ENCODE data around the gene TMEM167A. TPM values are rescaled to one million over a fixed set of nuclear protein-coding genes. Genes with fewer than 3 reads are reported as not detected.

Gene TMEM167A
- total and polyA plus RNA-seq, 2 of the 8 experiments (the other 6 are each of a cell fraction or from before 2014, with no cell fraction given), result 50.6 to 178 TPM

DNA sequence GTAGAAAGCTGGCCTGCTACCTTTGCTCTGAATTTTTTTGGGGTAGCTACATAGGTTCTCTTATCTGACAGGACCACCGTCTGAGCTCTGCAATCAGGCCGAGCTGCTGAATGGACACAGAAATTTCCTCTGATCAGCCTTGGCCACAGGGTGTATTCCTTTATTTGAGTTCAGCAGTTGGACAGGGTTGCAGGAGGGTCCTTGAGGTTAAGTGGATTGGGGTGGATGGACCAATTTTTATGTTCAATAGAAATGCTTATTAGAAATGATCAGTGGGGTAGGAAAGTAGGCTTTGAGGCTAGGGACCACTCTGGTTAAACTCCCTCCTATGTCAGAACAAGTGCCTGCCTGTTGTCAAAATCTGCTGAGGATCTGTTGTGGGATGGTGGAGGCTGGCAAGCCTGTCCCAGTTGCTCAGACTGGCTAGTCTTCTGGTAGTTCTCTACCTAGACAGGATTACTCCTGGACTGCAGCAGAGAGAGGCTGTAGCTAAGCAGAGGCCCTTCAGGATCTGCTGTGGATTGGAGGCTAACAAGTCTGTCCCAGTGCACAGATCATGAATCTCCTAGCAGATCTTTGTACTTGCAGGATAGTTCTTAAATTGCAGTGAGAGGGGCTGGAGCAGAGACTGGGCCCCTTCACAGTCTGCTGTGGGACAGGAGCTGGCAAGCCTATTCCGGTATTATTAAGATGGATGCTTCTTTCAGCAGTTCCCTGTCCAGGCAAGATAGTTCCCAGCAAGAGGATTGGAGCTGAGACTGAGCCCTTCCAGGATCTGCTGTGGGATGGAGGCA is 18.2 kb upstream of the TMEM167A start (continued):
- TF ChIP-seq, protein P1, sequence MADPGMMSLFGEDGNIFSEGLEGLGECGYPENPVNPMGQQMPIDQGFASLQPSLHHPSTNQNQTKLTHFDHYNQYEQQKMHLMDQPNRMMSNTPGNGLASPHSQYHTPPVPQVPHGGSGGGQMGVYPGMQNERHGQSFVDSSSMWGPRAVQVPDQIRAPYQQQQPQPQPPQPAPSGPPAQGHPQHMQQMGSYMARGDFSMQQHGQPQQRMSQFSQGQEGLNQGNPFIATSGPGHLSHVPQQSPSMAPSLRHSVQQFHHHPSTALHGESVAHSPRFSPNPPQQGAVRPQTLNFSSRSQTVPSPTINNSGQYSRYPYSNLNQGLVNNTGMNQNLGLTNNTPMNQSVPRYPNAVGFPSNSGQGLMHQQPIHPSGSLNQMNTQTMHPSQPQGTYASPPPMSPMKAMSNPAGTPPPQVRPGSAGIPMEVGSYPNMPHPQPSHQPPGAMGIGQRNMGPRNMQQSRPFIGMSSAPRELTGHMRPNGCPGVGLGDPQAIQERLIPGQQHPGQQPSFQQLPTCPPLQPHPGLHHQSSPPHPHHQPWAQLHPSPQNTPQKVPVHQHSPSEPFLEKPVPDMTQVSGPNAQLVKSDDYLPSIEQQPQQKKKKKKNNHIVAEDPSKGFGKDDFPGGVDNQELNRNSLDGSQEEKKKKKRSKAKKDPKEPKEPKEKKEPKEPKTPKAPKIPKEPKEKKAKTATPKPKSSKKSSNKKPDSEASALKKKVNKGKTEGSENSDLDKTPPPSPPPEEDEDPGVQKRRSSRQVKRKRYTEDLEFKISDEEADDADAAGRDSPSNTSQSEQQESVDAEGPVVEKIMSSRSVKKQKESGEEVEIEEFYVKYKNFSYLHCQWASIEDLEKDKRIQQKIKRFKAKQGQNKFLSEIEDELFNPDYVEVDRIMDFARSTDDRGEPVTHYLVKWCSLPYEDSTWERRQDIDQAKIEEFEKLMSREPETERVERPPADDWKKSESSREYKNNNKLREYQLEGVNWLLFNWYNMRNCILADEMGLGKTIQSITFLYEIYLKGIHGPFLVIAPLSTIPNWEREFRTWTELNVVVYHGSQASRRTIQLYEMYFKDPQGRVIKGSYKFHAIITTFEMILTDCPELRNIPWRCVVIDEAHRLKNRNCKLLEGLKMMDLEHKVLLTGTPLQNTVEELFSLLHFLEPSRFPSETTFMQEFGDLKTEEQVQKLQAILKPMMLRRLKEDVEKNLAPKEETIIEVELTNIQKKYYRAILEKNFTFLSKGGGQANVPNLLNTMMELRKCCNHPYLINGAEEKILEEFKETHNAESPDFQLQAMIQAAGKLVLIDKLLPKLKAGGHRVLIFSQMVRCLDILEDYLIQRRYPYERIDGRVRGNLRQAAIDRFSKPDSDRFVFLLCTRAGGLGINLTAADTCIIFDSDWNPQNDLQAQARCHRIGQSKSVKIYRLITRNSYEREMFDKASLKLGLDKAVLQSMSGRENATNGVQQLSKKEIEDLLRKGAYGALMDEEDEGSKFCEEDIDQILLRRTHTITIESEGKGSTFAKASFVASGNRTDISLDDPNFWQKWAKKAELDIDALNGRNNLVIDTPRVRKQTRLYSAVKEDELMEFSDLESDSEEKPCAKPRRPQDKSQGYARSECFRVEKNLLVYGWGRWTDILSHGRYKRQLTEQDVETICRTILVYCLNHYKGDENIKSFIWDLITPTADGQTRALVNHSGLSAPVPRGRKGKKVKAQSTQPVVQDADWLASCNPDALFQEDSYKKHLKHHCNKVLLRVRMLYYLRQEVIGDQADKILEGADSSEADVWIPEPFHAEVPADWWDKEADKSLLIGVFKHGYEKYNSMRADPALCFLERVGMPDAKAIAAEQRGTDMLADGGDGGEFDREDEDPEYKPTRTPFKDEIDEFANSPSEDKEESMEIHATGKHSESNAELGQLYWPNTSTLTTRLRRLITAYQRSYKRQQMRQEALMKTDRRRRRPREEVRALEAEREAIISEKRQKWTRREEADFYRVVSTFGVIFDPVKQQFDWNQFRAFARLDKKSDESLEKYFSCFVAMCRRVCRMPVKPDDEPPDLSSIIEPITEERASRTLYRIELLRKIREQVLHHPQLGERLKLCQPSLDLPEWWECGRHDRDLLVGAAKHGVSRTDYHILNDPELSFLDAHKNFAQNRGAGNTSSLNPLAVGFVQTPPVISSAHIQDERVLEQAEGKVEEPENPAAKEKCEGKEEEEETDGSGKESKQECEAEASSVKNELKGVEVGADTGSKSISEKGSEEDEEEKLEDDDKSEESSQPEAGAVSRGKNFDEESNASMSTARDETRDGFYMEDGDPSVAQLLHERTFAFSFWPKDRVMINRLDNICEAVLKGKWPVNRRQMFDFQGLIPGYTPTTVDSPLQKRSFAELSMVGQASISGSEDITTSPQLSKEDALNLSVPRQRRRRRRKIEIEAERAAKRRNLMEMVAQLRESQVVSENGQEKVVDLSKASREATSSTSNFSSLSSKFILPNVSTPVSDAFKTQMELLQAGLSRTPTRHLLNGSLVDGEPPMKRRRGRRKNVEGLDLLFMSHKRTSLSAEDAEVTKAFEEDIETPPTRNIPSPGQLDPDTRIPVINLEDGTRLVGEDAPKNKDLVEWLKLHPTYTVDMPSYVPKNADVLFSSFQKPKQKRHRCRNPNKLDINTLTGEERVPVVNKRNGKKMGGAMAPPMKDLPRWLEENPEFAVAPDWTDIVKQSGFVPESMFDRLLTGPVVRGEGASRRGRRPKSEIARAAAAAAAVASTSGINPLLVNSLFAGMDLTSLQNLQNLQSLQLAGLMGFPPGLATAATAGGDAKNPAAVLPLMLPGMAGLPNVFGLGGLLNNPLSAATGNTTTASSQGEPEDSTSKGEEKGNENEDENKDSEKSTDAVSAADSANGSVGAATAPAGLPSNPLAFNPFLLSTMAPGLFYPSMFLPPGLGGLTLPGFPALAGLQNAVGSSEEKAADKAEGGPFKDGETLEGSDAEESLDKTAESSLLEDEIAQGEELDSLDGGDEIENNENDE (IDR thresholded peaks at IDR 0.05; ENCODE audit: insufficient replicate concordance, low read length), result no peak
- TF ChIP-seq RAD21 (IDR thresholded peaks at IDR 0.05 in 1 of 2, conservative IDR thresholded peaks at IDR 0.05 in 1 of 2; ENCODE audit: low read depth in 2 of 2, low read length in 2 of 2), result no peak
- no peak for TF ChIP-seq JUN (IDR thresholded peaks at IDR 0.05; ENCODE audit: low read depth, low read length)
- TF ChIP-seq YY1 (IDR thresholded peaks at IDR 0.05; ENCODE audit: low read depth, low read length), result no peak
- TF ChIP-seq HDAC6 (IDR thresholded peaks at IDR 0.05; ENCODE audit: low read depth, low read length), result no peak
- TF ChIP-seq TBP (IDR thresholded peaks at IDR 0.05; ENCODE audit: low read depth, low read length), result no peak
- no peak for TF ChIP-seq KDM1A (IDR thresholded peaks at IDR 0.05; ENCODE audit: borderline replicate concordance, low read length)
- TF ChIP-seq TEAD4 (IDR thresholded peaks at IDR 0.05; ENCODE audit: low read depth, low read length), result no peak

Measured in H1 (cell line).